ENCODE measurements around the gene ITGB1.
"Not testable (repeated sequence)": the region's sequence is repeated elsewhere in the genome, so short reads cannot be mapped to it uniquely, and the experiment has no call there.

The ITGB1 gene

DNA sequence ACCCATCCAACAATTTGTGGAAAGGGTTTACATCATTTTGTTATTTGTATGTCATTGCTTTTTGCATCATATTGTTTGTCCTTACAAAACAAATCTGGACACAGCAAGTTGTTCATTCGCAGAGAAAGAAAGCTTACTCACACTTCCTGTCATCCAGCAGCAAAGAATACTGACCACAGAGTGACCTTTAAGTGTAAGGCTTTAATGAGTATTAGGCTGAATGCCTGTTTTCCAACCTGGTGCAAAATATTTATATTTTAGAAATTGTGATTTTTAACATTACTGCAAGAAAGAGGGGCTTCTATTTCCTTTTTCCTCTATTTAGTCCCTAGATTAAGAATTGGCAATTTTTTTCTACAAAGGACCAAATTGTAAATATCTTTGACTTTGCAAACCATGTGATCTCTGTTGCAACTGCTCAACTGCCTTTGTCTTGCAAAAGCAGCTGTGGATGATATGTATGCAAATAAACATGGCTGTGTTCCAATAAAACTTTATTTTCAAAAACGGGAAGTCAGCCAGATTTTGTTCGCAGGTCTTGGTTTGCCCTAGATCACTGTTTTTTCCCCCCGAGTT lies 27.8 kb upstream of the ITGB1 start:
- no peaks in the 10 kb centered on the region for H3K36me3 ChIP-seq (replicated peaks)
- no peak for DNase-seq (ENCODE audit: low spot score in 2 of 2)
- H3K9me3 ChIP-seq: no peaks in the 10 kb centered on the region
- no peaks in the 10 kb centered on the region for H3K27me3 ChIP-seq (ENCODE audit: low read depth)
- H3K4me1 ChIP-seq: peaks cover 17% of the 10 kb centered on the region
- in situ Hi-C loops (cut with MboI; ENCODE audit: low sequenced_read_pairs): no loop called here
- no peak overlapping the region for H3K4me3 ChIP-seq

DNA sequence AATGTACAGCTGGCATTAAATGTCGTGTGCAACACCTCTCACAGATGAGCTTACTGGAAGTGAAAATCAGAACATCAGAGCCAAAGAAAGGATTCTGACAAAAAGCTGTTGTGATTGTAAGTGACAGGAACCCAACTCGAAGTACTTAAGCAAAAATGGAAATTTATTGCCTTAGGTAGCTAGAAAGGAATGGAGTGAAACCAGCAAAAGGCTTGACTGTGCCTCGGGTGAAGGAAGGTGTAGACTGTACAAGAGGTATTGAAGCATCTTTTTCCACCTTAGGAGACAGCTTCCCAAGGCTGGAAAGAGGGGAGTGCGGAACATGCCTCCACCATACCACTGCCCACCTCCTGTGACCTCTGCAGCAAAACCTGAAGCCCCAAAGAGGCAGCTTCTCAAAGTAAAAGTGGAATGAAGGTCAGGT lies 27.3 kb upstream of the ITGB1 start:
- DNase-seq (ENCODE audit: low spot score in 2 of 2): no peak
- no peaks in the 10 kb centered on the region for H3K36me3 ChIP-seq (replicated peaks)
- in situ Hi-C loops (cut with MboI; ENCODE audit: low sequenced_read_pairs): no loop called here
- no peak overlapping the region for H3K4me3 ChIP-seq
- H3K9me3 ChIP-seq: no peaks in the 10 kb centered on the region
- peaks cover 20% of the 10 kb centered on the region for H3K4me1 ChIP-seq
- no peaks in the 10 kb centered on the region for H3K27me3 ChIP-seq (ENCODE audit: low read depth)

DNA sequence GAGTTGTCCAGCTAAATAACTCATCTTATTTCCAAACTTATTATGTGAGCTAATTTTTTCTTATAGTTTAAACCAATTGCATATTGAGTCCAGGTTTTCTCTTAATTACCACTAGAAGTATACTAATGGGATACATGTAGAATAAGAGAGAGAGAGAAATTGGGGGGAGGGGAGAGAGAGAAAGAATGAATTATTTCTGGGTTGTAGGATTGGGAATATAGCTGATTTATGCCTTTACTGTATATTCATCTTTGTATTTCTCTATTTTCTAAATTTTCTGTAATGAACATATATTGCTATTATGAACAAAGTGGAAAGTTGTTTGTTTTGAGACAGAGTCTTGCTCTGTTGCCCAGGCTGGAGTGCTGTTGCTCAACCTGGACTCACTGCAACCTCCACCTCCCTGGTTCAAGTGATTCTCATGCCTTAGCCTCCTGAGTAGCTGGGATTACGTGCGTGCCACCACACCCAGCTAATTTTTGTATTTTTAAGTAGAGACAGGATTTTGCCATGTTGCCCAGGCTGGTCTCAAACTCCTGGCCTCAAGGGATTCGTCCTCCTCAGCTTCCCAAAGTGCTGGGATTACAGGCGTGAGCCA lies 26.1 kb upstream of the ITGB1 start:
- in situ Hi-C loops (cut with MboI; ENCODE audit: low sequenced_read_pairs): no loop called here
- Histone ChIP-seq H3K36me3 (replicated peaks) (no peaks in the 10 kb centered on the region), H3K9me3 (no peaks in the 10 kb centered on the region), H3K4me3 (no peak overlapping the region), H3K27me3 (ENCODE audit: low read depth) (no peaks in the 10 kb centered on the region), H3K4me1 (peaks cover 26% of the 10 kb centered on the region)
- no peak for DNase-seq (ENCODE audit: low spot score in 2 of 2)

DNA sequence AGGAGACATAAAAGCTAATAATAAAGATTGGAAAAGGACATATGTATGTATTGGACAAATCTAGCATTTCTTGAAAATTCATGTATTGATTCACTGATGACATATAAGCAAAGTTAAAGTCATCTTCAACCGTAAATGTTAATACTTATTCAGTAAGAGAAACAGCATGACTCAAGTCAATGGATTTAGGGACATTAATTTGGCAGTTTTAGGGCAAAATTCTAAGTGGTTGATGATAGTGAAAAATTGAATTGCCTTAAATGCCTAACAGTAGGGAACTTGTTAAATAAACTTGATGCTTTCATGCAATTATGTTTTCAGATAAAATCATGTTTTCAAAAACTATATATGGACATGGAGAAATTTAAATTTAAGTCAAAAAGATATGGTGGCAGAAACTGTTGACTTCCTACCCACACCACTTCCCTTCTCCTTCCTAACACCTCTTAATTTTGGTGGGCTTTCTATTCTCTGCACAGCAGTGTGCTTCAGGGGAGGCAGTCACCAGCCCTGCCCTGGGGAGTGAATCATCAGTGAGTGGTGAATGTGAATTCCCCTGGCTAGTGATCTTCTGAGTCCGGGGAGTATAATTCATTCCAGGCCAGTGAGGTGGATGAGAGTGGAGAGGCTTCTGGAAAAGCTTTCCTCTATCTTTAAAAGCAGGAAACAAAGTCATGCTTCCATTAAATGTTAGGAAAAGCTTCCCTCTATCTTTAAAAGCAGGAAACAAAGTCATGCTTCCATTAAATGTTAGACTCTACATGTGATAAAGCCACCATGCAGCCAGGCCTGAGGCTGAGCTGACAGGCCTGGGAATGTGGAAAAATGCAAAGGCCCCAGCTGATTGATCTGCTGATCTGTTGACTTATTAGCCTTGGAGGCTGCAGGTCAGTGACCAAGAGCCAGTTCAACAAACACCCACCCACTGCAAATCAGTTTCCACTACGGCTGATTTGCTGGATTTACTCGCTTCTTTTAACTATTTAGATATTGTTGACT lies 25.2 kb upstream of the ITGB1 start:
- in situ Hi-C loops (cut with MboI; ENCODE audit: low sequenced_read_pairs): no loop called here
- Histone ChIP-seq H3K4me1 (peaks cover 26% of the 10 kb centered on the region), H3K27me3 (ENCODE audit: low read depth) (no peaks in the 10 kb centered on the region), H3K9me3 (no peaks in the 10 kb centered on the region), H3K36me3 (replicated peaks) (no peaks in the 10 kb centered on the region), H3K4me3 (no peak overlapping the region)
- no peak for DNase-seq (ENCODE audit: low spot score in 2 of 2)

DNA sequence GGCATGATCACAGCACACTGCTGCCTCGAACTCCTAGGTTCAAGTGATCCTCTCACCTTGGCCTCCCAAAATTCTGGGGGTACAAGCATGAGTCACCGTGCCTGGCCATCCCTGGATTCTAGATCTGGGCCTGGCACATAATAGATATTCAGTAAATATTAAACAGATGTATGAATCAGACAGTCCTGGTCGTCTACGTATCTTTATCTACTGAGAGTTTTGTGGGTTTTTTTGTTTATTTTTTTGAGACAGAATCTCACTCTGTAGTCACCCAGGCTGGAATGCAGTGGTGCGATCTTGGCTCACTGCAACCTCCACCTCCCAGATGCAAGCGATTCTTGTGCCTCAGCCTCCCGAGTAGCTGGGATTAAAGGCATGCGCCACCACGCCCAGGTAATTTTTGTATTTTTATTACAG lies 24.3 kb upstream of the ITGB1 start:
- DNase-seq (ENCODE audit: low spot score in 2 of 2): no peak
- H3K27me3 ChIP-seq (ENCODE audit: low read depth): no peaks in the 10 kb centered on the region
- in situ Hi-C loops (cut with MboI; ENCODE audit: low sequenced_read_pairs): no loop called here
- H3K36me3 ChIP-seq (replicated peaks): no peaks in the 10 kb centered on the region
- H3K4me1 ChIP-seq: peaks cover 26% of the 10 kb centered on the region
- no peaks in the 10 kb centered on the region for H3K9me3 ChIP-seq
- no peak overlapping the region for H3K4me3 ChIP-seq

DNA sequence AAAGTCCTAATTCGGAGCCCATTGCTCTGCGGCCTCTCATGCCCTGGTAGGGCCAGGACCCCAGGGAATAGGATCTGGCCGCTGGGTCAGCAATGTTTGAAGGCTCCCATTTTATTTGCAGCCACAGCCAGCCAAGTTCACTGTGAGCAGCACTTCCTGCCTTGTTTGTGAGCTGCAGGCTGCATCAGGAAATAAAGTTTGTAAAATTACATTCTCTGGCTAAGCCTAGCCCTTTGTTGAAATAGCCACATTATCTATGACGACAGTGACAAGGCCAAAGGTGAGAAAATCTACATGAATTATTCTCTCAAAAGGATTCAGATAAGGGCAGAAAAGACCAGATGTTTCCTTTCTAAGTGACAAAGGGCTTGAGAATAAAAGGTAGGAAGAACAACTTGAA lies 23.7 kb upstream of the ITGB1 start:
- H3K4me1 ChIP-seq: peaks cover 26% of the 10 kb centered on the region

DNA sequence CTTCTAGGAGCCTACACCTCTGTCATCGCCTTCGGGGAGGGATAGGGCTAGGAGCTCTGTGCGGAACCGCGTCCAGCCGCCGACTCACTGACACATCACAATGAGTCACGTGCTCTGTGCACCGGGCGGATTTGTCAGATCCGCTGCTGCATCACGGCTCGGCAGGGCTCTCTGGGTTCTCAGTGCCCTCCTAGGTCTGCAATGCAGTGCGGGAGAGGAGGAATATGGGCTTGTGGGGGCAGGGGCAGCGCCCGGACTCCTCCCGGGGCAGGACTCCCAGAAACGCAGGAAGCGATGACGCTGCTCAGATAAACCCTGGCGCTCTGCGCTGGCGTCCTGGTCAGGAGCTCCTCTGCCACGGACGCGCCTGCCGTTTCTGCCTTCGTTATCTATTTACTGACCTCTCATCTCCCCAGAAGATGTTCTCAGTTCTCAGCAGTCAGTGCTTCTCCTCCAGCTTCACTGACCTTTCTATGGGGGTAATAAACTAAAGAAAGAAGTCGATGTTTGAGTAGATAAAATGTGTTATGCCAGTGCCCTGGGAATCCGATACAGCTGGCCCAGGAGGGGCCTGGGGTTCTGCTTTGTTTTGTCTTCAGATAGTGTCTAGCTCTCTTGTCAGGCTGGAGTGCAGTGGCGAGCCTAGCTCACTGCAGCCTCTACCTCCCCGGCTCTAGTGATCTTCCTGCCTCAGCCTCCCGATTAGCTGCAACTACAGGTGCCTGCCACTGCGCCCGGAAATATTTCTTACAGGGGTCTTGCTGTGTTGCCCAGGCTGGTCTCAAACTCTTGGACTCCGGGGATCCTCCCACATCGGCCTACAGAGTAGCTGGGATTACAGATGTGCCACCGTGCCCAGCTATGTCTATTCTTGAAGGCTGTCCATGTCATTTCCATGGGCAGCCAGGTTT lies 22.8 kb upstream of the ITGB1 start:
- peak; percentile 76 to 90 for DNase-seq (ENCODE audit: low spot score in 2 of 2)
- in situ Hi-C loops (cut with MboI; ENCODE audit: low sequenced_read_pairs): no loop called here

More for the DNA sequence above, 23.7 kb upstream of the ITGB1 start:
- Histone ChIP-seq H3K9me3 (no peaks in the 10 kb centered on the region), H3K36me3 (replicated peaks) (no peaks in the 10 kb centered on the region), H3K4me3 (no peak overlapping the region), H3K27me3 (ENCODE audit: low read depth) (no peaks in the 10 kb centered on the region)
- no peak for DNase-seq (ENCODE audit: low spot score in 2 of 2)
- in situ Hi-C loops (cut with MboI; ENCODE audit: low sequenced_read_pairs): no loop called here

DNA sequence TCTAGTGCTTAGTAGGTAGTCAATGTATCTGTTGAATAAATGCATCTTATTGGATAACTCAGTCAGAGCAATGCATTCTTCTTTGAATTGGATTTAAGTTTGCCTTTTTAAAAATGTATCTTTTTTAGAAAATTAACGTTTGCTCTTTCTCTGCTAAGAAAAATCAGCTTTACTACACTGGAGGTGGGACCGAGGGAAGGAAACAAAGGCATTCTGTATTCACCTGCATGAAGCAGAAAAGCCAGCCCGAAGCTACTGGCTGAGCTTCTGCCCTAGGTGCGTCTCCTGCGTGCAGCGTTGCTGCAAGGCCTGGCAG lies 22.2 kb upstream of the ITGB1 start:
- Histone ChIP-seq H3K4me1 (peaks cover 19% of the 10 kb centered on the region), H3K4me3 (peak overlapping the region; percentile 36), H3K36me3 (replicated peaks) (no peaks in the 10 kb centered on the region), H3K27me3 (ENCODE audit: low read depth) (no peaks in the 10 kb centered on the region), H3K9me3 (no peaks in the 10 kb centered on the region)
- in situ Hi-C loops (cut with MboI; ENCODE audit: low sequenced_read_pairs): no loop called here
- DNase-seq (ENCODE audit: low spot score in 2 of 2): no peak

More for the DNA sequence above, 22.8 kb upstream of the ITGB1 start:
- Histone ChIP-seq H3K4me3 (peak overlapping the region; percentile 36), H3K4me1 (peaks cover 23% of the 10 kb centered on the region), H3K9me3 (no peaks in the 10 kb centered on the region), H3K36me3 (replicated peaks) (no peaks in the 10 kb centered on the region), H3K27me3 (ENCODE audit: low read depth) (no peaks in the 10 kb centered on the region)

DNA sequence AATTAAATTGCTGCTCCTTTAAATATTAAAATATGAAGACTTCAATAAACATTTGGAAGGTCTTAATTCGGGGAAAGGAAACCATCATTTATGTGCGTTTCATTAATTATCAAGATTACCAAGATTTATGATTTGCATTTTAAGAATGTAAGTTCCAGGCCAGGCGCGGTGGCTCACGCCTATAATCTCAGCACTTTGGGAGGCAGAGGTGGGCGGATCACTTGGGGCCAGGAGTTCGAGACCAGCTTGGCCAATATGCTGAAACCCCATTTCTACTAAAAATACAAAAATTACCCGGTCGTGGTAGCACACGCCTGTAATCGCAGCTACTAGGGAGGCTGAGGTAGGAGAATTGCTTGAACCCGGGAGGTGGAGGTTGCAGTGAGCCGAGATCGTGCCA lies 21.7 kb upstream of the ITGB1 start:
- H3K9me3 ChIP-seq; DNase-seq (ENCODE audit: low spot score in 2 of 2); H3K36me3 ChIP-seq (replicated peaks); in situ Hi-C loops (cut with MboI; ENCODE audit: low sequenced_read_pairs); H3K27me3 ChIP-seq (ENCODE audit: low read depth); H3K4me3 ChIP-seq: not testable (repeated sequence)
- peaks cover 19% of the 10 kb centered on the region for H3K4me1 ChIP-seq

DNA sequence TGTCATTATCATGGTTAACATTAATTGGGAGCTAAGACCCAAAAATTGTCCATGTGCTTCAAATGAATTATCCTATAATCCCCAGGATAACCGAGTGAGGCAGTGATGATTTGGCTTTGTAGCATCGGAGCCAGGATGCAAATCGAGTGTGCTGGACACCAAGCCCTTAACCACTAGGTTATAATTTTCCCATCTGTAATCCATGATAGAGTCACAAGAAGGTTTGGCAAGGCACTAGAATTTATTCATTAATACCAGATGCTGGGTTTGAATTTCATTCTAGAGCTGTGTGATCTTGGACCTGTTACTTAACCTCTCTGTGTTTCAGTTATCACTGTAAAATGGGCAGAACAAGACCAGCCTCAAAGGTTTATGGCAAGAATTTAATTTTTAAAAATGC lies 21.0 kb upstream of the ITGB1 start:
- Histone ChIP-seq H3K27me3 (ENCODE audit: low read depth) (no peaks in the 10 kb centered on the region), H3K36me3 (replicated peaks) (no peaks in the 10 kb centered on the region), H3K4me1 (peaks cover 19% of the 10 kb centered on the region), H3K4me3 (no peak overlapping the region), H3K9me3 (no peaks in the 10 kb centered on the region)
- DNase-seq (ENCODE audit: low spot score in 2 of 2): no peak
- in situ Hi-C loops (cut with MboI; ENCODE audit: low sequenced_read_pairs): no loop called here

DNA sequence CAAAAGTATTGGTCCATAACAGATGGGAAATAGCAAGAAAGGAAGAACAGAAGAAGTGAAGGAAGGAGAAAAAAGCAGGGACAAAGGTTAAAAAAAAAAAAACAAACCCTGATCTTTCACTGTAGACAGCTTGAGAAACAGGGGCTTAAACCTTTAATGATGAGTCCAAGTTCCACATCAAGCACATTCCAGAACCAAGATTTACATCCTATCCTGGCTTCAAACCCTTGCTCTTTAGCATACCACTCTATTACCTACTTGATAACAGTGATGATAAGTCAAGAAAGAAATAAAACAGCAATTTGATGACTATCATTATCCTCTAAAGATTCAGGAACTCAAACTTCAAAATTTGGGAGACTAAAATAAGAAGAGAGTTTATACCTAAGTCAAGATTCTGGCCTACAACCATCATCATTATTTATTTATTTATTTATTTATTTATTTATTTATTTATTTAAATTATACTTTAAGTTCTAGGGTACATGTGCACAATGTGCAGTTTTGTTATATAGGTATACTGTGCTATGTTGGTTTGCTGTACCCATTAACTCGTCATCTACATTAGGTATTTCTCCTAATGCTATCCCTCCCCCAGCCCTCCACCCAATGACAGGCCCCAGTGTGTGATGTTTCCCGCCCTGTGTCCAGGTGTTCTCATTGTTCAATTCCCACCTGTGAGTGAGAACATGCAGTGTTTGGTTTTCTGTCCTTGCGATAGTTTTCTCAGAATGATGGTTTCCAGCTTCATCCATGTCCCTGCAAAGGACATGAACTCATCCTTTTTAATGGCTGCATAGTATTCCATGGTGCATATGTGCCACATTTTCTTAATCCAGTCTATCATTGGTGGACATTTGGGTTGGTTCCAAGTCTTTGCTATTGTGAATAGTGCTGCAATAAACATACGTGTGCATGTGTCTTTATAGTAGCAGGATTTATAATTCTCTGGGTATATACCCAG lies 20.1 kb upstream of the ITGB1 start:
- in situ Hi-C loops (cut with MboI; ENCODE audit: low sequenced_read_pairs); H3K36me3 ChIP-seq (replicated peaks); H3K9me3 ChIP-seq; H3K4me3 ChIP-seq; H3K27me3 ChIP-seq (ENCODE audit: low read depth); DNase-seq (ENCODE audit: low spot score in 2 of 2): not testable (repeated sequence)
- H3K4me1 ChIP-seq: peaks cover 19% of the 10 kb centered on the region

DNA sequence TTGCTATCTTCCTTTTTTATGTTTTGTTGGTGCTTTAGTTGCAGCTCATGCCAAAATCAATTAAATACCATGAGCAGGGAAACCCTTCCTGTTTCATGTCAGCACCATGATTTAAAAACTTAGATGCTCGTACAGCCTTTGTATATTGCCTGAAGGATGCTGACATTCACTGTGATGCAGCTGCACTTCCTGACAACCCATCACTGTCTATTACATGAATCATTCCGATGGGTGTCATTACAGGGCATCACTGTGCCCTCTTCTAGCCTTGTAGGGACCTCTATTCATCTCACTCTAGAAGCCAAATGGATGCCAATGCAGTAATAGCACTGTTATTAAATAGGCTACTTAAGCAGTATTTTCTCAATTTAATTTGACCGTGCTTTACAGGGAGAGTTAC lies 18.3 kb upstream of the ITGB1 start:
- Histone ChIP-seq H3K36me3 (replicated peaks) (no peaks in the 10 kb centered on the region), H3K4me1 (peaks cover 14% of the 10 kb centered on the region), H3K9me3 (no peaks in the 10 kb centered on the region), H3K4me3 (no peak overlapping the region), H3K27me3 (ENCODE audit: low read depth) (no peaks in the 10 kb centered on the region)
- in situ Hi-C loops (cut with MboI; ENCODE audit: low sequenced_read_pairs): no loop called here
- no peak for DNase-seq (ENCODE audit: low spot score in 2 of 2)
